Breast epithelium (tissue), 4 donors: ENCODE measurements around the gene NEK11. TPM values are rescaled to one million over a fixed set of nuclear protein-coding genes. Genes with fewer than 3 reads are reported as not detected.

Experiments used
- DNase-seq, 2 donors: peaks; one replicate each; pipeline ENCODE4 v3.0.0-alpha.2; 2019; ENCODE audit warnings: low spot score in 2 of 2
- H3K27ac ChIP-seq, 2 donors: fragments of 200-600 bp; sonication (generic) in 1 of 2; one replicate each; pipeline ENCODE4 v1.5.1; 2016 to 2019; ENCODE audit warnings: mild to moderate bottlenecking in 1 of 2
- H3K27me3 ChIP-seq, 2 donors: fragments of 200-600 bp; sonication (generic) in 1 of 2; one replicate each; pipeline versions ENCODE4 v1.5.1 to v1.6.0; 2017 to 2019; ENCODE audit warnings: control low read depth in 1 of 2, mild to moderate bottlenecking in 1 of 2
- H3K36me3 ChIP-seq: fragments of 200-600 bp; one replicate; pipeline ENCODE4 v1.5.1; 2019
- H3K4me1 ChIP-seq, 2 donors: fragments of 200-600 bp; sonication (generic); one replicate each; pipeline ENCODE4 v1.5.1; 2016 to 2019; ENCODE audit warnings: control low read depth in 1 of 2
- H3K4me3 ChIP-seq, 3 donors: fragments of 200-600 bp; sonication (generic); 1 replicate in 2 of 3; 2 replicates in 1 of 3; pipeline ENCODE4 v1.5.1; 2016 to 2019; ENCODE audit warnings: mild to moderate bottlenecking in 3 of 3, moderate library complexity in 2 of 3
- H3K9me3 ChIP-seq, 2 donors: fragments of 200-600 bp; sonication (generic) in 1 of 2; one replicate each; pipeline ENCODE4 v1.5.1; 2016 to 2019; ENCODE audit warnings: control low read depth in 1 of 2
- CTCF ChIP-seq, 3 donors: fragments of 450-650 bp; IDR thresholded peaks; one replicate each; pipeline ENCODE4 v1.5.1; 2016 to 2017; ENCODE audit warnings: antibody characterized with exemption in 3 of 3, mild to moderate bottlenecking in 3 of 3, moderate library complexity in 3 of 3
- POLR2A ChIP-seq: fragments of 450-650 bp; IDR thresholded peaks from one replicate; pipeline ENCODE4 v1.6.1; 2016; ENCODE audit warnings: antibody characterized with exemption, mild to moderate bottlenecking, moderate library complexity
- POLR2AphosphoS5 ChIP-seq, 3 donors: sonication (generic); formaldehyde crosslinking; IDR thresholded peaks; one replicate each; pipeline ENCODE4 v1.6.1; 2017; ENCODE audit warnings: antibody characterized with exemption in 3 of 3
- intact Hi-C: fragments of 100-400 bp; cut with DNase I; formaldehyde crosslinking; loops from one replicate; pipeline ENCODE4 v1.15.1; 2023; ENCODE audit warnings: low total_unique reads
- total RNA-seq, 3 donors: library from RNA; depleted of rRNA; stranded (reverse); fragments of >200 nt; gene quantifications; one replicate each; pipeline ENCODE4 v1.1.0, GENCODE V29; 2016

The NEK11 gene
- total RNA-seq, 3 donors from 2014 or later, result 7.4 to 18.3 (median 16.4) TPM

DNA sequence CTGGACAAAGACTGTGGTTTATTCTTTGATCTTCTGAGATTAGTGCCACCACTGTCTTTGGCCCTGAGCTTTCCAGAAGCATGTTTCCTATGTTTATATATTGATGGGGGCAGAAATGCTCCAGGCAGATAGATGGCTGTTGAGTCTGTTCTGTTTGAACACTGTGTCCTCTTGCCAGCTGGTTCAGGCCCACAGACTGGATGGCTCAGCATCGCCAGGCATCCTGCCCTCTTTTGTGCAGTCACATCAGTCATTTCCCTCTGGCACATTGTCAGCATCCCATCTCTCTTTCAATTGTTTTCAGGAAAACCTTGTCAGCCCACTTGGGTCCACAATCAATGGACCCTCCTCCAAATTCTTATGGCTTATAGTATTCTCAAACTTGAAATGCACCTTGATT, 141.2 kb downstream of the NEK11 start:
- intact Hi-C loops, result no loop called here
- H3K4me1 ChIP-seq, result no peaks in the 10 kb centered on the region
- H3K4me3 ChIP-seq, result no peak overlapping the region
- no peaks in the 10 kb centered on the region for H3K27me3 ChIP-seq
- no peak overlapping the region for H3K27ac ChIP-seq
- no peaks in the 10 kb centered on the region for H3K9me3 ChIP-seq
- no peaks in the 10 kb centered on the region for H3K36me3 ChIP-seq
- no peak for TF ChIP-seq CTCF (IDR thresholded peaks at IDR 0.05)
- TF ChIP-seq POLR2AphosphoS5 (IDR thresholded peaks at IDR 0.05), result no peak
- TF ChIP-seq POLR2A, result no peak
- no peak for DNase-seq

GRCh38 chr3:131169331-131169730, 142.7 kb downstream of the NEK11 start:
- H3K27me3 ChIP-seq, result no peaks in the 10 kb centered on the region
- TF ChIP-seq POLR2A (no peak), CTCF (IDR thresholded peaks at IDR 0.05) (no peak), POLR2AphosphoS5 (IDR thresholded peaks at IDR 0.05) (no peak)
- H3K4me3 ChIP-seq, result no peak overlapping the region
- intact Hi-C loops, result no loop called here
- no peak for DNase-seq
- no peak overlapping the region for H3K27ac ChIP-seq
- no peaks in the 10 kb centered on the region for H3K9me3 ChIP-seq
- H3K36me3 ChIP-seq, result no peaks in the 10 kb centered on the region
- no peaks in the 10 kb centered on the region for H3K4me1 ChIP-seq

DNA sequence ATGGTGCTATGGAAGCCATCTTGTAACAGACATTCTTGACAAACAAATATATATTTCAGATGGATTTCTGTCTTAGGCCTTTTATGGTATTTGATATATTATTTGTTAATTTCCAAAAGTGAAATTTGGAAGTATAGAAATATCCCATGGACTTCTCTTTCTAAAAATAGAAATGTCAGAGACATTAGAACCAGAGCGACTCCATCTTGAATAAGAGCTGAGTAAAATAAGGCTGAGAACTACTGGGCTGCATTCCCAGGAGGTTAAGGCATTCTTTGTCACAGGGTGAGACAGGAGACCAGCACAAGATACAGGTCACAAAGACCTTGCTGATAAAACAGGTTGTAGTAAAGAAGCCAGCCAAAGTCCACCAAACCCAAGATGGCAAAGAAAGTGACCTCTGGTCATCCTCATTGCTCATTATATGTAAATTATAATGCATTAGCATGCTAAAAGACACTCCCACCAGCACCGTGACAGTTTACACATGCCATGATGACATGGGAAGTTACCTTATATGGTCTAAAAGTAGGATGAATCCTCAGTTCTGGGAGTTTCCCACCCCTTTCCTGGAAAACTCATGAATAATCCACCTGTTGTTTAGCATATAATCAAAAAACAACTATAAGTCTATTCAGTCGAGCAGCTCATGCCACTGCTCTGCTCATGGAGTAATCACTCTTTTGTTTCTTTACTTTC, 146.0 kb downstream of the NEK11 start:
- H3K9me3 ChIP-seq, result no peaks in the 10 kb centered on the region
- DNase-seq, result no peak
- H3K4me3 ChIP-seq, result no peak overlapping the region
- TF ChIP-seq CTCF (IDR thresholded peaks at IDR 0.05), result no peak
- no peak for TF ChIP-seq POLR2A
- no peak for TF ChIP-seq POLR2AphosphoS5 (IDR thresholded peaks at IDR 0.05)
- H3K27ac ChIP-seq, result no peak overlapping the region
- intact Hi-C loops, result no loop called here
- no peaks in the 10 kb centered on the region for H3K27me3 ChIP-seq
- H3K4me1 ChIP-seq, result no peaks in the 10 kb centered on the region
- H3K36me3 ChIP-seq, result no peaks in the 10 kb centered on the region

DNA sequence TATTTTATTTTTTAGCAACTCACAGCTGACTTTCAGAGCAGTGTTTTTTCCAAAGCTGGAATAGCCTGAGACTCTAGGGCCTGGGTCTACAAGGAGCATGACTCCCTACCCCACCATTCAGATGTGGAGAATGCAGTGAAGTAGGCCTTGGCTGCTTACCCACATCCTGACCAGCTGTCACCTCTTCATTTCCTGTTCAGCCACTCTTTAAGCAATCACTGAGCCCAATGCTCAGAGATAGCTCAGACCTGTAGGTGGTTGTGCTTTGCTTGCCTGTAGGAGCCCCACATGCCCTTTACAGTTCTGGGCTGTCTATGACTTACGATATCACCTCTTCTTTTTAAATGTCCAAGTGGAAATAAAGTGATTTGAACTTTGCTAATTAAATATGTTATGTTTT, 148.1 kb downstream of the NEK11 start:
- H3K4me1 ChIP-seq, result no peaks in the 10 kb centered on the region
- no peak overlapping the region for H3K27ac ChIP-seq
- no peaks in the 10 kb centered on the region for H3K9me3 ChIP-seq
- H3K4me3 ChIP-seq, result no peak overlapping the region
- H3K36me3 ChIP-seq, result no peaks in the 10 kb centered on the region
- DNase-seq, result no peak
- TF ChIP-seq POLR2A (no peak), CTCF (IDR thresholded peaks at IDR 0.05) (no peak)
- no peaks in the 10 kb centered on the region for H3K27me3 ChIP-seq
- intact Hi-C loops, result no loop called here

DNA sequence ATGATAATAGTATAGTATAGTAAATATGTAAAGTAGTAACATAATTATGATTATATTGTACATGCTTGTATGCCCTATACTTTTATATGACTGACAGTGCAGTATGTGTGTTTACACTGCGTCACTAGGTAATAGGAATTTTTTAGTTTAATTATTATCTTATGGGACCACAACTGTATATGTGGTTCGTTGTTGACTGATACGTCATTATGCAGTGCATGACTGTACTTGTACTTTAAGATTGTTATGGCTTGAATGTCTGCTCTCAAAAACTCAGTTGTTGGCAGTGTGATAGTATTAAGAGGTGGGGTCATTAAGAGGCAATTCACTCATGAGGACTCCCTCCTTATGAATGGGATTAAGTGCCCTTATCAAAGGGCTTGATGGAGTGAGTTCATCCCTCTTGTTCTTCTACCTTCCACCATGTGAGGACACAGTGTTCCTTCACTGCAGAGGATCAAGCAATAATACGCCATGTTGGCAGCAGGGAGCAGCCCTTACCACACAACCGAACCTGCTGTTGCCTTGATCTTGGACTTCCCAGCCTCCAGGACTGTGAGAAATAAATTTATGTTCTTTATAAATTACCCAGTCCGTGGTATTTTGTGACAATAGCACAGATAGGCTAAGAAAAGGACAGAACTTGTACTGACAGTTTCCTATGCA, 152.2 kb downstream of the NEK11 start:
- H3K4me3 ChIP-seq, result no peak overlapping the region
- intact Hi-C loops, result no loop called here
- no peaks in the 10 kb centered on the region for H3K27me3 ChIP-seq
- no peak overlapping the region for H3K27ac ChIP-seq
- no peaks in the 10 kb centered on the region for H3K9me3 ChIP-seq
- H3K4me1 ChIP-seq, result no peaks in the 10 kb centered on the region
- no peak for DNase-seq
- TF ChIP-seq POLR2A (no peak), CTCF (IDR thresholded peaks at IDR 0.05) (no peak), POLR2AphosphoS5 (IDR thresholded peaks at IDR 0.05) (no peak)
- H3K36me3 ChIP-seq, result no peaks in the 10 kb centered on the region
